ENCODE measurements around the gene ERVW-1. TPM values are rescaled to one million over a fixed set of nuclear protein-coding genes. Genes with fewer than 3 reads are reported as not detected.
"Not testable (repeated sequence)": the region's sequence is repeated elsewhere in the genome, so short reads cannot be mapped to it uniquely, and the experiment has no call there.

ERVW-1 gene
- total RNA-seq, 1 experiment from 2014 or later = not detected

GRCh38 chr7:92485974-92486373 lies 8.2 kb upstream of the ERVW-1 start:
- DNase-seq (ENCODE audit: low read depth, low spot score) (no peak), ATAC-seq (no peak)
- Histone ChIP-seq H3K36me3 (ENCODE audit: control insufficient read depth, insufficient read depth, low read length) (peaks cover 11% of the 10 kb centered on the region), H3K27me3 (ENCODE audit: control insufficient read depth, insufficient read depth, low read length) (no peaks in the 10 kb centered on the region), H3K4me3 (ENCODE audit: low read depth in 2 of 2, low read length in 2 of 2) (no peak overlapping the region), H3K4me1 (ENCODE audit: control insufficient read depth, insufficient read depth, low read length) (no peaks in the 10 kb centered on the region), H3K9me3 (ENCODE audit: control insufficient read depth, insufficient read depth, low read depth, low read length) (no peaks in the 10 kb centered on the region), H3K27ac (ENCODE audit: low read length) (no peak overlapping the region)
- in situ Hi-C loops (cut with HindIII; ENCODE audit: low pct_unique_long_range_greater_than_20kb, low sequenced_read_pairs) = no loop called here
- CTCF ChIA-PET = no interaction called here
- POLR2A ChIA-PET = no interaction called here
- no peak for TF ChIP-seq REST (IDR thresholded peaks at IDR 0.05; ENCODE audit: insufficient read depth in 1 of 2, low read depth in 2 of 2, low read length in 1 of 2)
- TF ChIP-seq TCF7L2 (IDR thresholded peaks at IDR 0.05; ENCODE audit: low read depth, low read length) = no peak
- no peak for TF ChIP-seq POLR2AphosphoS5 (IDR thresholded peaks at IDR 0.05; ENCODE audit: low read depth, low read length)
- no peak for TF ChIP-seq CTCF (IDR thresholded peaks at IDR 0.05)
- no peak for TF ChIP-seq SIN3A (IDR thresholded peaks at IDR 0.05; ENCODE audit: borderline replicate concordance, insufficient read depth, low read depth, low read length)
- BruUV-seq (replicated peaks) = no TSS peak
- intact Hi-C loops (cut with micrococcal nuclease; ENCODE audit: unreplicated experiment) = no loop called here

- BruUV-seq (replicated peaks) = no TSS peak
- Histone ChIP-seq H3K4me1 (ENCODE audit: control insufficient read depth, insufficient read depth, low read length) (no peaks in the 10 kb centered on the region), H3K4me3 (ENCODE audit: low read depth in 2 of 2, low read length in 2 of 2) (no peak overlapping the region), H3K27ac (ENCODE audit: low read length) (no peak overlapping the region), H3K36me3 (ENCODE audit: control insufficient read depth, insufficient read depth, low read length) (peaks cover 11% of the 10 kb centered on the region), H3K9me3 (ENCODE audit: control insufficient read depth, insufficient read depth, low read depth, low read length) (no peaks in the 10 kb centered on the region), H3K27me3 (ENCODE audit: control insufficient read depth, insufficient read depth, low read length) (no peaks in the 10 kb centered on the region)
- POLR2A ChIA-PET = no interaction called here
- intact Hi-C loops (cut with micrococcal nuclease; ENCODE audit: unreplicated experiment) (no loop called here), in situ Hi-C loops (cut with HindIII; ENCODE audit: low pct_unique_long_range_greater_than_20kb, low sequenced_read_pairs) (no loop called here)
- CTCF ChIA-PET = no interaction called here
- no peak for DNase-seq (ENCODE audit: low read depth, low spot score)
- ATAC-seq = no peak
- TF ChIP-seq SIN3A (IDR thresholded peaks at IDR 0.05; ENCODE audit: borderline replicate concordance, insufficient read depth, low read depth, low read length) (no peak), REST (IDR thresholded peaks at IDR 0.05; ENCODE audit: insufficient read depth in 1 of 2, low read depth in 2 of 2, low read length in 1 of 2) (no peak), POLR2AphosphoS5 (IDR thresholded peaks at IDR 0.05; ENCODE audit: low read depth, low read length) (no peak), TCF7L2 (IDR thresholded peaks at IDR 0.05; ENCODE audit: low read depth, low read length) (no peak), CTCF (IDR thresholded peaks at IDR 0.05) (no peak)
These were observed 7.6 kb upstream of the ERVW-1 start for GRCh38 chr7:92485267-92485892.

- H3K9me3 ChIP-seq (ENCODE audit: control insufficient read depth, insufficient read depth, low read depth, low read length); H3K4me1 ChIP-seq (ENCODE audit: control insufficient read depth, insufficient read depth, low read length); H3K27ac ChIP-seq (ENCODE audit: low read length); POLR2A ChIA-PET; ATAC-seq; BruUV-seq (replicated peaks); CTCF ChIA-PET; in situ Hi-C loops (cut with HindIII; ENCODE audit: low pct_unique_long_range_greater_than_20kb, low sequenced_read_pairs); DNase-seq (ENCODE audit: low read depth, low spot score); intact Hi-C loops (cut with micrococcal nuclease; ENCODE audit: unreplicated experiment); H3K27me3 ChIP-seq (ENCODE audit: control insufficient read depth, insufficient read depth, low read length); H3K4me3 ChIP-seq (ENCODE audit: low read depth in 2 of 2, low read length in 2 of 2): not testable (repeated sequence)
- peaks cover 11% of the 10 kb centered on the region for H3K36me3 ChIP-seq (ENCODE audit: control insufficient read depth, insufficient read depth, low read length)
These were observed 6.5 kb upstream of the ERVW-1 start for GRCh38 chr7:92484226-92484625.

Data from Panc1 (cell line).